HepG2 (cell line): ENCODE measurements around the gene PHF14. TPM values are rescaled to one million over a fixed set of nuclear protein-coding genes. Genes with fewer than 3 reads are reported as not detected.

Experiments
- AGO1 ChIP-seq: fragments of 200-400 bp; formaldehyde crosslinking; IDR thresholded peaks from 2 replicates; pipeline ENCODE4 v1.6.1; 2017; ENCODE audit warnings: mild to moderate bottlenecking, low read depth, low read length, moderate library complexity; ENCODE audit not compliant: poor library complexity, severe bottlenecking
- ETV5 ChIP-seq: IDR thresholded peaks from 2 replicates; pipeline ENCODE4 v1.6.1; 2018; ENCODE audit warnings: missing biosample characterization, missing genetic modification reagents, inconsistent platforms, borderline replicate concordance
- NFATC3 ChIP-seq: sonication (generic); formaldehyde crosslinking; IDR thresholded peaks from 2 replicates; pipeline ENCODE4 v1.5.1; 2020; ENCODE audit warnings: mild to moderate bottlenecking, missing genetic modification reagents
- REXO4 ChIP-seq: sonication (generic); formaldehyde crosslinking; IDR thresholded peaks from 2 replicates; pipeline ENCODE4 v1.8.0; 2022; ENCODE audit warnings: missing genetic modification reagents, mild to moderate bottlenecking, borderline replicate concordance
- SUZ12 ChIP-seq: fragments of 150-350 bp; IDR thresholded peaks from 2 replicates; pipeline ENCODE4 v1.6.1; 2014; ENCODE audit warnings: low read depth, low read length
- TGIF2 ChIP-seq: IDR thresholded peaks from 2 replicates; pipeline ENCODE4 v1.6.1; 2016; ENCODE audit warnings: control low read depth, missing compliant biosample characterization
- ZNF264 ChIP-seq: sonication (generic); formaldehyde crosslinking; IDR thresholded peaks from 2 replicates; pipeline ENCODE4 v1.4.0; 2020; ENCODE audit warnings: missing genetic modification reagents
- ZNF570 ChIP-seq: sonication (generic); formaldehyde crosslinking; IDR thresholded peaks from 2 replicates; pipeline ENCODE4 v1.4.0; 2020; ENCODE audit warnings: mild to moderate bottlenecking, missing genetic modification reagents, borderline replicate concordance
- ZNF652 ChIP-seq: IDR thresholded peaks from 2 replicates; pipeline ENCODE4 v1.6.1; 2016; ENCODE audit warnings: low read depth, borderline replicate concordance
- ZSCAN30 ChIP-seq: sonication (generic); formaldehyde crosslinking; IDR thresholded peaks from 2 replicates; pipeline ENCODE4 v1.5.0; 2020; ENCODE audit warnings: mild to moderate bottlenecking, missing genetic modification reagents
- polyA plus RNA-seq, 8 experiments: library from polyadenylated mRNA; depleted of rRNA in 3 of 8; stranded (reverse) in 7 of 8; unstranded in 1 of 8; fragments of >200 nt; fragmentation: Illumina TruSeq in 4 of 8; extraction: Trizol in 4 of 8; gene quantifications; 2 replicates each; pipeline versions ENCODE4 v1.2.1 to v1.2.3, GENCODE V29; 2011 to 2016; ENCODE audit warnings: low read depth in 4 of 8, missing spikeins in 1 of 8, mixed read lengths in 1 of 8; ENCODE audit not compliant: insufficient read depth in 1 of 8
- total RNA-seq, 5 experiments: library from RNA; depleted of rRNA; stranded (reverse); fragments of >200 nt; fragmentation: Illumina TruSeq; extraction: Trizol; gene quantifications; 2 replicates each; pipeline ENCODE4 v1.2.3, GENCODE V29; 2016; ENCODE audit warnings: low read depth in 1 of 5
- TF ChIP-seq, protein P1 (sequence below): sonication (generic); formaldehyde crosslinking; IDR thresholded peaks from 2 replicates; pipeline ENCODE4 v1.4.0; 2020; ENCODE audit warnings: missing genetic modification reagents, borderline replicate concordance
- TF ChIP-seq, protein P2 (sequence below): sonication (generic); formaldehyde crosslinking; IDR thresholded peaks from 2 replicates; pipeline ENCODE4 v1.4.0; 2020; ENCODE audit warnings: missing genetic modification reagents
- TF ChIP-seq, protein P3 (sequence below): sonication (generic); formaldehyde crosslinking; IDR thresholded peaks from 2 replicates; pipeline ENCODE4 v1.4.0; 2020; ENCODE audit warnings: missing genetic modification reagents
- TF ChIP-seq, protein P4 (sequence below): sonication (generic); formaldehyde crosslinking; conservative IDR thresholded peaks from 2 replicates; pipeline ENCODE4 v1.8.0; 2022; ENCODE audit warnings: mild to moderate bottlenecking, moderate library complexity, missing genetic modification reagents

Gene PHF14
- total and polyA plus RNA-seq, 2 of the 13 experiments (the other 11 are each of a cell fraction or from before 2014, with no cell fraction given), result 18.9 to 68.7 TPM

DNA sequence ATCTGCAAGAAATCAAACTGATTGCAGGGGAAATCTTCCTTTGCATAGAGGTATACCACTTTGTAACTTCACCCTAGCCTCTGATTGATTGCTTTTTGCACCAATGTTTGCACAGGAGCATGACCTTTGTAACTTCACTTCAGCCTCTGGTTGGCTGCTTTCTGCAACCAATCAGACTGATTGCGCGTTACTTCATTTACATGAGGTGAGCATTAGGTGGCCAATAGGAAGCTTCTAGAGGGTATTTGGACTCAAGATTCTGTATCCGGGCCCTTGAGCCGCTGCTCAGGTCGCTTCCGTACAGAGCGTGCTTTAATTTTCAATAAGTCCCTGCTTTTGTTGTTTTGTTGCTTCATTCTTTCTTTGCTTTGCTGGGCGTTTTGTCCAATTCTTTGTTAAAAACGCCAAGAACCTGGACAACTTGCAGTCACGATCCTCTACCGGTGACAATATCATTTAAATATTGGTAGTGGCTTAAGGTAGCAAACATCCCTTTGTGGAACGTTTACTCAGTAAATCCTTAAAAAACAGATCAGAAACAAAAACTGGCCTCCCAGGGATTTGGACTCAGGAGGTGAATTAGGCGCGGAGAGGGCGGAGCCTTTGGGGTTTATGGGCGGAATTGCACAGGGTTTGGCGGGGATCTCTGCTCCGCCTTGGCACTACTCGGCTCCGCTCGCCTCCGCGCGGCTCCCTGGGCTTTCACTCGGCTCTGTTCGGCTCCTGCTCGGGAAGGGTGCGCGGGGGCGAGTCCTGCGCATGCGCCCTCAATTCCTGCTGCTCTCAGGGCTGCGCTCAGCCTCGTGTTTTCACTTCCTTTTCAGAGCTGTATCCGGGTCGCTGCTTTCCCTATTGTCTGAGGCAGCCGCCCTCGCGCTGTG lies at the start of gene PHF14 (continued):
- TF ChIP-seq, protein P1, sequence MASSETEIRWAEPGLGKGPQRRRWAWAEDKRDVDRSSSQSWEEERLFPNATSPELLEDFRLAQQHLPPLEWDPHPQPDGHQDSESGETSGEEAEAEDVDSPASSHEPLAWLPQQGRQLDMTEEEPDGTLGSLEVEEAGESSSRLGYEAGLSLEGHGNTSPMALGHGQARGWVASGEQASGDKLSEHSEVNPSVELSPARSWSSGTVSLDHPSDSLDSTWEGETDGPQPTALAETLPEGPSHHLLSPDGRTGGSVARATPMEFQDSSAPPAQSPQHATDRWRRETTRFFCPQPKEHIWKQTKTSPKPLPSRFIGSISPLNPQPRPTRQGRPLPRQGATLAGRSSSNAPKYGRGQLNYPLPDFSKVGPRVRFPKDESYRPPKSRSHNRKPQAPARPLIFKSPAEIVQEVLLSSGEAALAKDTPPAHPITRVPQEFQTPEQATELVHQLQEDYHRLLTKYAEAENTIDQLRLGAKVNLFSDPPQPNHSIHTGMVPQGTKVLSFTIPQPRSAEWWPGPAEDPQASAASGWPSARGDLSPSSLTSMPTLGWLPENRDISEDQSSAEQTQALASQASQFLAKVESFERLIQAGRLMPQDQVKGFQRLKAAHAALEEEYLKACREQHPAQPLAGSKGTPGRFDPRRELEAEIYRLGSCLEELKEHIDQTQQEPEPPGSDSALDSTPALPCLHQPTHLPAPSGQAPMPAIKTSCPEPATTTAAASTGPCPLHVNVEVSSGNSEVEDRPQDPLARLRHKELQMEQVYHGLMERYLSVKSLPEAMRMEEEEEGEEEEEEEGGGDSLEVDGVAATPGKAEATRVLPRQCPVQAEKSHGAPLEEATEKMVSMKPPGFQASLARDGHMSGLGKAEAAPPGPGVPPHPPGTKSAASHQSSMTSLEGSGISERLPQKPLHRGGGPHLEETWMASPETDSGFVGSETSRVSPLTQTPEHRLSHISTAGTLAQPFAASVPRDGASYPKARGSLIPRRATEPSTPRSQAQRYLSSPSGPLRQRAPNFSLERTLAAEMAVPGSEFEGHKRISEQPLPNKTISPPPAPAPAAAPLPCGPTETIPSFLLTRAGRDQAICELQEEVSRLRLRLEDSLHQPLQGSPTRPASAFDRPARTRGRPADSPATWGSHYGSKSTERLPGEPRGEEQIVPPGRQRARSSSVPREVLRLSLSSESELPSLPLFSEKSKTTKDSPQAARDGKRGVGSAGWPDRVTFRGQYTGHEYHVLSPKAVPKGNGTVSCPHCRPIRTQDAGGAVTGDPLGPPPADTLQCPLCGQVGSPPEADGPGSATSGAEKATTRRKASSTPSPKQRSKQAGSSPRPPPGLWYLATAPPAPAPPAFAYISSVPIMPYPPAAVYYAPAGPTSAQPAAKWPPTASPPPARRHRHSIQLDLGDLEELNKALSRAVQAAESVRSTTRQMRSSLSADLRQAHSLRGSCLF, result no peak
- no peak for TF ChIP-seq ZNF570 (CRISPR knock-in tag)
- TF ChIP-seq, protein P2, sequence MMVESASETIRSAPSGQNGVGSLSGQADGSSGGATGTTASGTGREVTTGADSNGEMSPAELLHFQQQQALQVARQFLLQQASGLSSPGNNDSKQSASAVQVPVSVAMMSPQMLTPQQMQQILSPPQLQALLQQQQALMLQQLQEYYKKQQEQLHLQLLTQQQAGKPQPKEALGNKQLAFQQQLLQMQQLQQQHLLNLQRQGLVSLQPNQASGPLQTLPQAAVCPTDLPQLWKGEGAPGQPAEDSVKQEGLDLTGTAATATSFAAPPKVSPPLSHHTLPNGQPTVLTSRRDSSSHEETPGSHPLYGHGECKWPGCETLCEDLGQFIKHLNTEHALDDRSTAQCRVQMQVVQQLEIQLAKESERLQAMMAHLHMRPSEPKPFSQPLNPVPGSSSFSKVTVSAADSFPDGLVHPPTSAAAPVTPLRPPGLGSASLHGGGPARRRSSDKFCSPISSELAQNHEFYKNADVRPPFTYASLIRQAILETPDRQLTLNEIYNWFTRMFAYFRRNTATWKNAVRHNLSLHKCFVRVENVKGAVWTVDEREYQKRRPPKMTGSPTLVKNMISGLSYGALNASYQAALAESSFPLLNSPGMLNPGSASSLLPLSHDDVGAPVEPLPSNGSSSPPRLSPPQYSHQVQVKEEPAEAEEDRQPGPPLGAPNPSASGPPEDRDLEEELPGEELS (CRISPR knock-in tag), result no peak
- no peak for TF ChIP-seq ZNF652 (CRISPR knock-in tag)
- TF ChIP-seq NFATC3 (CRISPR knock-in tag), result peak; percentile 12; the same call in 1 of the 2 replicates
- TF ChIP-seq REXO4 (CRISPR knock-in tag), result no peak
- TF ChIP-seq, protein P3, sequence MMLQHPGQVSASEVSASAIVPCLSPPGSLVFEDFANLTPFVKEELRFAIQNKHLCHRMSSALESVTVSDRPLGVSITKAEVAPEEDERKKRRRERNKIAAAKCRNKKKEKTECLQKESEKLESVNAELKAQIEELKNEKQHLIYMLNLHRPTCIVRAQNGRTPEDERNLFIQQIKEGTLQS (CRISPR knock-in tag), result no peak
- 0 out of 2 replicates have a peak, but pooled peaks have one; percentile 26 for TF ChIP-seq TGIF2 (CRISPR knock-in tag)
- TF ChIP-seq SUZ12, result no peak
- TF ChIP-seq ZNF264 (CRISPR knock-in tag), result 0 out of 2 replicates have a peak, but pooled peaks have one; percentile 8
- TF ChIP-seq ETV5, result peak; percentile 20; the same call in 1 of the 2 replicates
- TF ChIP-seq ZSCAN30, result no peak
- no peak for TF ChIP-seq AGO1
- TF ChIP-seq, protein P4, sequence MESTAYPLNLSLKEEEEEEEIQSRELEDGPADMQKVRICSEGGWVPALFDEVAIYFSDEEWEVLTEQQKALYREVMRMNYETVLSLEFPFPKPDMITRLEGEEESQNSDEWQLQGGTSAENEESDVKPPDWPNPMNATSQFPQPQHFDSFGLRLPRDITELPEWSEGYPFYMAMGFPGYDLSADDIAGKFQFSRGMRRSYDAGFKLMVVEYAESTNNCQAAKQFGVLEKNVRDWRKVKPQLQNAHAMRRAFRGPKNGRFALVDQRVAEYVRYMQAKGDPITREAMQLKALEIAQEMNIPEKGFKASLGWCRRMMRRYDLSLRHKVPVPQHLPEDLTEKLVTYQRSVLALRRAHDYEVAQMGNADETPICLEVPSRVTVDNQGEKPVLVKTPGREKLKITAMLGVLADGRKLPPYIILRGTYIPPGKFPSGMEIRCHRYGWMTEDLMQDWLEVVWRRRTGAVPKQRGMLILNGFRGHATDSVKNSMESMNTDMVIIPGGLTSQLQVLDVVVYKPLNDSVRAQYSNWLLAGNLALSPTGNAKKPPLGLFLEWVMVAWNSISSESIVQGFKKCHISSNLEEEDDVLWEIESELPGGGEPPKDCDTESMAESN (CRISPR knock-in tag), result 0 out of 2 replicates have a peak, but pooled peaks have one; percentile 31
